Measurements from ENCODE around the gene NAPB. TPM values are rescaled to one million over a fixed set of nuclear protein-coding genes. Genes with fewer than 3 reads are reported as not detected.

Gene NAPB
- total and polyA plus RNA-seq, 10 of the 15 experiments (the other 5 are each of a cell fraction or from before 2014, with no cell fraction given): 2.1 to 15.9 (median 7.2) TPM

- Histone ChIP-seq H3K27ac (ENCODE audit: control insufficient read depth, insufficient read depth) (no peak overlapping the region), H3K4me2 (ENCODE audit: control insufficient read depth, insufficient read depth) (no peak overlapping the region), H3K36me3 (ENCODE audit: control insufficient read depth in 2 of 2, insufficient read depth in 2 of 2, low read length in 1 of 2) (peaks cover 0 to 9% of the 10 kb centered on the region in 2 experiments), H3K27me3 (replicated peaks in 1 of 2; ENCODE audit: control insufficient read depth in 2 of 2, insufficient read depth in 2 of 2, low read length in 1 of 2) (no peaks in the 10 kb centered on the region), H3K4me3 (no peak overlapping the region), H3K9ac (ENCODE audit: control insufficient read depth, insufficient read depth, low read length) (no peak overlapping the region), H3K79me2 (ENCODE audit: control insufficient read depth, insufficient read depth, low read length) (no peaks in the 10 kb centered on the region), H3K9me3 (replicated peaks; ENCODE audit: control insufficient read depth, insufficient read depth, low read length) (no peaks in the 10 kb centered on the region), H3K4me1 (ENCODE audit: control insufficient read depth, insufficient read depth, low read length) (no peaks in the 10 kb centered on the region), H4K20me1 (ENCODE audit: control insufficient read depth, insufficient read depth) (no peaks in the 10 kb centered on the region), H2AFZ (ENCODE audit: control insufficient read depth, low read depth, low read length) (no peak overlapping the region)
- RAD21 ChIA-PET (ENCODE audit: unreplicated experiment): no interaction called here
- SMC1A ChIA-PET (ENCODE audit: uncharacterized antibody, unreplicated experiment): no interaction called here
- BruUV-seq (replicated peaks): no TSS peak
- no peak for ATAC-seq
- 99% methylated on average over 3 of the region's 3 CpGs for WGBS (ENCODE audit: insufficient coverage, insufficient replicate concordance, low lambda C conversion rate, missing lambda C conversion rate)
- DNase-seq (ENCODE audit: low read depth, low spot score): no peak
- intact Hi-C loops (cut with micrococcal nuclease; ENCODE audit: unreplicated experiment) (no loop called here), in situ Hi-C loops (cut with MboI) (no loop called here)
- FAIRE-seq: no peak
- CTCF ChIA-PET: no interaction called here
- POLR2A ChIA-PET: no interaction called here
- TF ChIP-seq POLR2AphosphoS5 (IDR thresholded peaks at IDR 0.05; ENCODE audit: low read length) (no peak), JUND (IDR thresholded peaks at IDR 0.05; ENCODE audit: low read depth, low read length) (no peak), POLR2A (IDR thresholded peaks at IDR 0.05; ENCODE audit: low read depth, low read length) (no peak), CTCF (IDR thresholded peaks at IDR 0.05 in 2 of 3, conservative IDR thresholded peaks at IDR 0.05 in 1 of 3; ENCODE audit: control insufficient read depth in 2 of 3, extremely low read depth in 1 of 3, insufficient read depth in 1 of 3, low read depth in 3 of 3, low read length in 3 of 3) (no peak), DPF2 (IDR thresholded peaks at IDR 0.05) (no peak), USF2 (IDR thresholded peaks at IDR 0.05; ENCODE audit: borderline replicate concordance, low read depth, low read length) (no peak), ASH2L (IDR thresholded peaks at IDR 0.05; ENCODE audit: borderline replicate concordance, low read depth) (no peak), SREBF2 (IDR thresholded peaks at IDR 0.05; ENCODE audit: low read length) (no peak), HDGF (IDR thresholded peaks at IDR 0.05) (no peak), PAX8 (IDR thresholded peaks at IDR 0.05) (no peak), MYC (IDR thresholded peaks at IDR 0.05; ENCODE audit: insufficient read depth, insufficient read length, insufficient replicate concordance, low read length, severe bottlenecking) (no peak), ZBTB33 (IDR thresholded peaks at IDR 0.05) (no peak), IRF3 (IDR thresholded peaks at IDR 0.05) (no peak), BCL11A (IDR thresholded peaks at IDR 0.05; ENCODE audit: low read depth, low read length) (no peak), EGR1 (IDR thresholded peaks at IDR 0.05; ENCODE audit: borderline replicate concordance in 1 of 2, low read depth in 2 of 2, low read length in 2 of 2) (no peak), SMAD5 (IDR thresholded peaks at IDR 0.05; ENCODE audit: low read depth) (no peak), REST (IDR thresholded peaks at IDR 0.05; ENCODE audit: low read depth, low read length) (no peak)
Observed at GRCh38 chr20:23387118-23387443, 34.2 kb downstream of the NAPB start.

Measured in GM12878 (cell line).